IPS-NIHi7 (cell line): Measurements from ENCODE around the gene IPO5.

Experiments used
- DNase-seq: peaks from one replicate; pipeline ENCODE4 v3.0.0; 2012; ENCODE audit warnings: mixed read lengths; ENCODE audit errors: extremely low spot score

Gene IPO5

GRCh38 chr13:98056839-98057410 lies 103.5 kb downstream of the IPO5 start:
- DNase-seq, result no peak

DNA sequence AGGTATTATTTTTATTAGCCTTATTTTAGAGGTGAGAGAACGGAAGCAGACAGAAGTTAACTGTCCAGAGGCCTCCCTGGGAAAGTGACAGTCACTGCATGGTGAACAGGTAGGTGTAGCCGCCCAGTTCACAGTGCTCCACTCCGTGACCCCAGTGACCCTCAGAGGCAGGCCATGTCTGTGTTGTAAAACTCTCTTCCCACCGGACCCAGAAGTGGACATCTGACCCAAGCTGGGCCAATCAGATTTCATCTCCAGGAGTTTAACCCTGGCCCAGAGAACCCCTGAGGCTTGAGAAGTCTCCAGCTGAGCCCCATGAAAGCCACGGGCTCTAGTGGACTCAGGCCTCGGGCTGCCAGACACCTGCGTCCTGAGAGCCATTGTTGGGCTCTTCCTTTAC lies 105.8 kb downstream of the IPO5 start:
- DNase-seq, result no peak

- DNase-seq, result no peak
Measured at GRCh38 chr13:98060282-98060681, 106.8 kb downstream of the IPO5 start.

DNA sequence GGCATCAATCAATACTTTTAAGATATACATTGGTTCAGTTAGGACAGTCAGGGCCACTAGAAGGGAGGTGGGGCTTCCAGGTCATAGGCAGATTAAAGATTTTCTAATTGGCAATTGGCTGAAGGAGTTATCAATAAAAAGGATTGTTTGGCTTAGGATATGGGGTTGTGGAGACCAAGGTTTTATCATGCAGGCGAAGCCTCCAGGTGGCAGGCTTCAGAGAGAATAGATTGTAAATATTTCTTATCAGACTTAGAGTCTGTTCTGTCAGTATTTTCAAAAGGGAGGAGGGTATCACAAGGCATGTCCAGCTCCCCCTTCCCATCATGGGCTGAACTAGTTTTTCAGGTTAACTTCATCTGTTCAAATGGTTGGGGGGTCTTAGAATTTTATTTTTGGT lies 112.0 kb downstream of the IPO5 start:
- DNase-seq, result no peak

DNA sequence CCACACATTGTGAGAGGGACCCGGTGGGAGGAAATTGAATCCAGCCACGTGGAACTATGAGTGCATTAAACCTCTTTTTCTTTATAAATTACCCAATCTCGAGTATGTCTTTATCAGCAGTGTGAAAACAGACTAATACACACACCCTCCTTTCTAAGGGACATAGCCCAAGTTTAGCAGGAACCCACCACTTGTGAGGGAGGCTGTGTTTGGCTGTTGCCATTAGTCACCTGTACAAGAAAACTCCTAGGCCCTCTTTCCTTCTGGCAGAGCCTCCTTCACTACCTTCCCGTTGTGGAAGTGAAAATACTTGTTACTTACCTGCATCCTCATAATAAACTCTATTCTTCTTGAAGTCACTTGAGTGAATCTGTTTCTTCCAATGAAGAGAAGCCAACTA lies 113.2 kb downstream of the IPO5 start:
- DNase-seq, result no peak

DNA sequence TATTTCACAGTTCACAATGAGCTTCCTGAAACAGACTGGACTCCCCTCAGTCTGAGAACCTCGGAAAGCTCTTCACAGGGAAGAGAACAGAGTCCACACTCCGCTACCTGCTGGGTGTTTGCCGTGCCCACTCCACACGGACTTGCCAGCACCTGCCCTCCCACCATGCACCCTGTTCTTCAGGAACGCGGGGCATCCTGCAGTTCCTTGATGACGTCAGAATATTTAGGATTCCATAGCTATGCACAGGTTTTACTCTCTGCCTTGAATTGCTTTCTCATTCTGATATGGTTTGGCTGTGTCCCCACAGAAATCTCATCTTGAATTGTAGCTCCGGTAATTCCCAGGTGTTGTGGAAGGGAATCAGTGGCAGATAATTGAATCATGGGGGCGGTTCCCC lies 115.0 kb downstream of the IPO5 start:
- no peak for DNase-seq

GRCh38 chr13:98069985-98070384 lies 116.5 kb downstream of the IPO5 start:
- DNase-seq, result no peak

DNA sequence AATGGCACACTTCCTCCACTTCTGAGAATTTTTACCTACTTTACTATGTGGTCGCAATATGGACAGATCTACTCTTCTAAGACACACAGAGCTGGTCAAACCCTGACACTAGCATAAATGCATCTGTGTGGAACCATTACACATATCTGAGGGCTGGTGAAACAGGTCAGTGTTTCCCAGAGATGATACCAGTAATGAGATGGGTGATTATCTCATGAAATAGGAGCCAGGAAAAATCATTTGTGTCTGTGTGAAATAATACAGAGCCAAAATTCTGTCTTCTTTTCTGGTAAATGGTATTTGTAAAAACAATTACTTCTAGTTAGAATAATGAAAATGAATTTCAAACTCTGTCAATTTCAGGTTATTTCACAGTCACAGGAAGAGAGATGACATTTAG lies 117.8 kb downstream of the IPO5 start:
- no peak for DNase-seq

GRCh38 chr13:98072476-98072875 lies 119.0 kb downstream of the IPO5 start:
- DNase-seq, result no peak
